Kidney capillary endothelial cell (primary cell): Measurements from ENCODE around the gene PRDX6.
"Not testable (repeated sequence)": the region's sequence is repeated elsewhere in the genome, so short reads cannot be mapped to it uniquely, and the experiment has no call there.

Experiments
- DNase-seq: peaks from one replicate; pipeline ENCODE4 v3.0.0-alpha.2; 2018; ENCODE audit warnings: low spot score

The PRDX6 gene

DNA sequence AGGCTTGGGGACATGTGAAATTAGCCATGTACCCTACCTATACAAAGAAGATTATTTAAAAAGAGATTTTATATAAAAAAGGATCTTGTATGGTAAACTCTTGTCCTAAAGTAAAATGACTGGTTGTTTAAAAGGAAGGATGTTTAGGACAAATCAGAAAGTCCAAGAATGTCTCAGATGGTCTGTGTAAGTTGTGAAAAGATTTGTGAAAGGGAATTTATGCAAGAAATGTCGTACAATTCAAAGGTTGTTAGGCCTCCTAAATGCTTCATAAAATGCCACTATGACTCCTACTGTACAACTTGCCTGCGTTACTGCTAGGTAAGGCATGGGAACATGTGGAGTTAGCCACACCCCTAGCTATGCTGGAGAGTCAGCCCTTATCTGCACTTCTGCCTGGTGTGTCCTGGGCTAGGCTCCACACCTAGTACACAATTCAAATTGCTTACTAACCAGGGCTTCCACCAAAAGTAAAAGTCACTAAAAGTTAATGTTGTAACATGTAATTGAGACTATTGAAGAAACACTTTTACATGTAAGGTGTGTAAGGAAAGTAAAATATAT lies 19.7 kb downstream of the PRDX6 start:
- no peak for DNase-seq

DNA sequence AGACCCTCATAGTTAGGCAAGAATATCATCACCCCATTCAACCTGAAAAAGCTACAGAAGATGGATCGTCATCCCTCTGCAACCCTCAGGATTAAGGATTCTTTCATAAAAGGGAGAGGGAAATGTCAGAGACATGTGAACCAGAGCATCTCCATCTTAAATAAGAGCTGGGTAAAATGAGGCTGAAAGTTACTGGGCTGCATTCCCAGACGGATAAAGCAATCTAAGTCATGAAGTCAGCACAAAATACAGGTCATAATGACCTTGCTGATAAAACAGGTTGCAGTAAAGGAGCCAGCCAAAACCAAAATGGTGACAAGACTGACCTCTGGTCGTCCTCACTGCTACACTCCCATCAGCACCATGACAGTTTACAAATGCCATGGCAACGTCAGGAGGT lies 22.6 kb downstream of the PRDX6 start:
- DNase-seq = no peak

DNA sequence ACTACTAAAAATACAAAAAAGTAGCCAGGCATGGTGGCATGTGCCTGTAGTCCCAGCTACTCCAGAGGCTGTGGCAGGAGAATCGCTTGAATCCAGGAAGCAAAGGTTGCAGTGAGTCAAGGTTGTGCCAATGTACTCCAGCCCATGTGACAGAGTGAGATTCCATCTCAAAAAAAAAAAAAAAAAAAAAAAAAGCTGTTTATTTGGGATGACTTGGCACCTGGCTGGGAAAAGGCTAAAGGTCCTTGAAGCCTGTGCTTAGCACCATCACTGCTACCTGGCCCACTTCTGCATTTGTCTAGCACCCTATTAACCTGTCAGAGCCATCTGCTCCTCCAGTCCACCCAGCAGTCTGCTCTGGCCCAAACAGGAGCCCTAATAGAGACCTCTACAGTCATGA lies 25.0 kb downstream of the PRDX6 start:
- DNase-seq = no peak

DNA sequence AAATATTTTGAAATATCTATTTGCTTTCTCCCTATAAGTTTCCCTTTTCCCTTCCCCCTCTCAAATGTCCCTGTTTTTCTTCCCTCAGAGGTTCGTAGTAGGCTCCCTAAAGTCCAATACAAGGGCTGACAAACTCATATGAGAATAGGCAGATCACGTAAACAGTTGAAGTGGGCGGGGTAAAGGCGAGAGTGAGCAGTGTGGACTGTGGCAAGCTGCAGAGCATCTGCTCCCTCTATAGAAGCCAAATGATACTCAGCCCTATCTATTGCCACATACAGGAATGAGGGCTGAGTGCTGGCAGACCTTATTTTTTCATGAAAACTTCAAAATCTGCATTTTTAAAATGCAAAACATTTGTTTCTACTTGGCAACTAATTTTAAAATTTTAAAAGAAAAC lies 26.3 kb downstream of the PRDX6 start:
- DNase-seq = no peak

DNA sequence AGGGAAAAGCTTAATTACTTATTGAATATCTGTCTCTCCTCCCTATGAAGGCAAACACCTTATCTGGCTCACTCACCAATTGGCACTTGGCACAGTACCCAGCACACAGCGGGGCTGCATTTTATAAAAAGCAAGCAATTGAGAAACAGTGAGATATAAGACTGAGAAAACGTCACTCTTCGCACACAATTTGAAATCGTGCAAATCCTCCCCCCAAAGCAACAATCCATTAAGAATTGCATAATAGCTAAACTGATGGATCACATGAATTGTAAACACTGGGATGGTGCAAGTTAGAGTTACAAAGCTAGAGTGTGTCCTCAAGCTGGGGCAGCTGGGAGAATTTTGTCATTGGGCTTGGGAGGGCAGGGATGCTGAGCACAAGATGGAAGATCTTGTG lies 27.1 kb downstream of the PRDX6 start:
- no peak for DNase-seq

DNA sequence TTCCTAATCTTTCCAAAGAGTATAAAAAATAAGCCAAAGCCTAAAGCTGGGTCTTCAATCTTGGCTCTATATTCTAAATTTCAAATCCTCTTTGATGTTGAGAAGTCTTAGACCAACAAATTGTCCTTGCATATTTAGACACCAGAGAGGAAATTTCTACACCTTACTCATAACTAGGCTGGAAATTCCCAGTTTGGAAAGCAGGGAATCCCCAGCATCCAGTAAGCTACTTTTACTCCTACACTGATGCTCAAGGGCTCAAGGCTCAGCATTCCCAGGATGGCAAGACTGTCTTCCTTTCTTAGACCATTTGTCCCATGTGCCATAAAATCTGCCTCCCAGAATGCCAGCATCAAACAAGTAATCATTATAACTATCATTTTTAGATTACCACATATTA lies 28.3 kb downstream of the PRDX6 start:
- no peak for DNase-seq

DNA sequence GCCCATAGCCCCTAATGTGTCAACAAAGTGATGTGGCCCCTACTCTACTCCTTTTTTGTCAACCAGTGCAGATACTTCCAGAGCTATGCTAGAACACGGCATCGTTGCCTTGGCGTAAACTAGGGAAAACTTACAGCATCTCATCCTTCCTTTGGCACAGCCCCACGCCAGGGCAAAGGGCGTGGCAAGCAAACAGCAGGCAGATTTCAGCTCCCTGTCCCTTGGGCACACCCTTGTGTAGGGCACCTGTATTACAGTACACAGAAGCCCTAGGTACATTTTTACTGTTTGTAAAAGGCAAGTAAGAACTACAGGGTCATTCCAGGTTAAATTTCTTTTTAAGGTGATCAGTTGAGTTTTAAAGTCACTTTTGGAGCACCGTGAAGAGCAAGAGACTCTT lies 29.3 kb downstream of the PRDX6 start:
- DNase-seq = no peak

DNA sequence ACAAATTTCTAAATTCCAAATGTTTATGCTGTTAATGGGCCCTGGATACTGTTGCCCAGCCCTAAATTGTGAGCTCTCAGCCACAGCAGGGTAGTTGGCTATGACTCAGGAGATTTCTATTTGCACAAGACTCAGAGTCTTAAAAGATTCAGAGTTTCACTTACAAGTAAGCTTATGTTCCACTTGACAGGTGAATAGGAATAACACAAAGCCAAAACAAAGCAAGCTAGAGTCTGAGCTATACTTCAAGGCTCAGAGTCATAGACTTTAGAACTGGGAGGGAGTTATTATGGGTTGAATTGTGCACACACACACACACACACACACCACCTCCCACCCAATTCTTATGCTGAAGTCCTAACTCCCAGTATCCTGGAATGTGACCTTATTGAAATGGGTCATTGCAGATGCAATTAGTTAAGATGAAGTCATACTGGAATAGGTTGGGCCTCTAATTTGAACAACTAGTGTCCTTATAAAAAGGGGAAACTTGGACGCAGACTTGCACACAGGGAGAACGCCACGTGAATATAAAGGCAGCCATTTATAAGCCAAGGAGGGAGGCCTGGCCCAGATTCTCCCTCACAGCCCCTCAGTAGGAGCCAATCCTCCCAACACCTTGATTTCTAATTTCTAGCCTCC lies 30.2 kb downstream of the PRDX6 start:
- DNase-seq = no peak

DNA sequence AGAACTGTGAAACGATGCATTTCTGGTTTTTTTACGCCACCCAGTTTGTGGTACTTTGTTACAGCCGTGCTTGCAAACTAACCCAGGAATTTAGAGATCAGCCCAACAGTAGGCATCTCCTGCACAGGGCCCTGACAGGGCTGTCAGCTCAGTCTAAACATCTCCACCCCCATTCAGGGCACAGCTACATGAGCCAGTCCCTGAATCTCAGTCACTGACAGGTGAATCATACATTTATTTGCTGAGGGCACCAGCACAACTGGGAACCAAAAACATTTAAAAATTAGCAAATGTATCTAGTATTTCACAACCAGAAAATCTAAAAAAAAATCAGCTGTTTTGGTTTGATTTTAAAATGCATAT lies 30.7 kb downstream of the PRDX6 start:
- no peak for DNase-seq

DNA sequence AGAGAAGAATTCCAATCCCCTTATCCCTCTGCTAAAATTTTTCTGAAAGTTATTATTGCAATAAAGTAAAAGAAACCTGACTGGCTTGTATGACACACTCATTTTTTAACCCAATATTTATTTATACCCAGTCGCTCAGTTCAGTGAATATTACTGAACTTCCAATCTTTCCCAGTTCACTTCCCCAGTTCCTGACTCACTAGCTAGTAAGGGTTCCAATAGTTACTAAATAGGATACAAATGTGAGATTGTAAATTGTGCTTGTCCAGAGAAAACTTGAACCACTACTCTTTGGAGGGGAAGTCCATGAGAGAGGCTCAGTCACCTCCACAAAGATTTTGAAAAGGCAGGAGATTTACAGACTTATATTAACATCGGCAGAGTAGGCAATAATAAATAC lies 31.4 kb downstream of the PRDX6 start:
- no peak for DNase-seq

DNA sequence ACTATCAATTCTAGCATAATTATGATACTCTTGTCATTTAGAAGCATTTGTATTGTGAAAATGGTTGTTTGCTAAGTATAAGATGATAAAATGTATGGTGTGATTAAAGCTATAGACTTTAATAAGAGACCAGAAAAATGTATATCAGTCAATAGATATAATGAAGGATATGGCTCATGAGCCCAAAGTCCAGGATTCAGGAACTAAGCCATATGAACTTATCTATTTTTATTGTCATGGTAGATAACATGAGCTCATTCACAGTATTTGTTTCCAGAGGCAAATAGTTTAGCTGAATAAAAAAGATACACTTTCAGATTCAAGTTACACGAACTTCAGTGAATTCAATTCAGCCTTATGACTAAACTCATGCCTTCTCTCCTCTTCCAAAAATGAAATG lies 32.7 kb downstream of the PRDX6 start:
- no peak for DNase-seq

DNA sequence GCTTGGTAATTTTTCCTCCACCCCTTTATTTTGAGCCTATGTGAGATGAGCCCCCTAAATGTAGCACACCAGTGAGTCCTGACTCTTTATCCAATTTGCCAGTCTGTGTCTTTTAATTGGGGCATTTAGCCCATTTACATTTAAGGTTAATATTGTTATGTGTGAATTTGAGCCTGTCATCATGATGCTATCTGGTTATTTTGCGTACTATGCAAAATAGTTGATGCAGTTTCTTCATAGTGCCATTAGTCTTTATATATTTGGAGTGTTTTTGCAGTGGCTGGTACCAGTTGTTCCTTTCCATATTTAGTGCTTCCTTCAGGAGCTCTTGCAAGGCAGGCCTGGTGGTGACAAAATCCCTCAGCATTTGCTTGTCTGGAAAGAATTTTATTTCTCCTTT lies 37.4 kb downstream of the PRDX6 start:
- not testable (repeated sequence) for DNase-seq

DNA sequence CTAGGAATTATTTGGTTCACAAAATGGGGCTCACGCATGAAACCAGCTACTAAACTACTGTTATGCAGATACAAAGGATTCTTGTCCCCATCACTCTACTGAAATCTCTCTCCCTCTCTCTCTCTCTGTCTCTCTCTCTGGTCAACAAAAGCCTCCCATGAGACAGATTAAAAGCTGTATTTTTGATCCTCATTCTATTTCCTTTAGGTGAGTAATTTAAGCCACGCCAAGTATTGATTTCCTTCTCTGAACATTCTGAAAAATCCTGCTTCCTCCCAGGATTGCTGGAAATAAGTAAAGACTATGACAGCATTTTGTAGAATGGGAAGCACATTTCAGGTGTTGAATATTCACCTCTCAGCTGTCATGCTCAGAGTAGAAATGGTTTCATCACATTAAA lies 43.7 kb downstream of the PRDX6 start:
- DNase-seq = no peak

DNA sequence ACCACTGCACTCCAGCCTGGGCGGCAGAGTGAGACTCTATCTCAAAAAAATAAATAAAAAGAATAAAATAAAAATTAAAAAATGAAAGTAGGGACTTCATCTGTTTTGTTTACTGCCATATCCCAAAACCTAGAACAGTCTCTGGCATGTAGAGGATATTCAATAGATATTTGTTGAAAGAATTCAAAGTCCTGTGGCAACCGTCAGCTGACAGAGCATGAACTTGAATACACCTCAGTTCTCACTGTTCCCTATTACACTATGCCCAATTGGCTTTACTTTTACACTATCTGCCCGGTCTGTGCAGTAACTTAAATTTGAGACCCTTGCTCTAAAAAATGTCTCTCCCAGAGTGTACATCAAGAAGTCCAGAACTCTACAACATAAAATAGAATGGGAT lies 46.2 kb downstream of the PRDX6 start:
- DNase-seq = no peak

DNA sequence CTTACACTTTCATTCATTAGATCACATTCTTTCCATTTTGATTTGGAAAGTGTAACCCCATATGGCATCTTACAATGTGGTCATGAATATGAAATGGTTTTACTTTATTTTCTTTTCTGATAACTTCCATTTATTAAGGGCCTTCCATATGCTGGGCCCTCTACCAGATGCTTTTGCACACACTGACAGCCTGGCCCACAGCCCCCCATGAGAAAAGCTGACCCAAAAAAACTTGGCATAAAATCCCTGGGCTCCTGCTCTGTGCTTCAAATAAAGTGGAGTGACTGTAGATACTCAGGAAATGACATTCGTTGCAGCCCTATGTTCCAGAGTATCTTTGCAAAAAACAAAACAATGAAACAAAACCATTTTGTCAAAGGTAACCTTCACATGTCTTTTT lies 48.8 kb downstream of the PRDX6 start:
- DNase-seq = no peak

DNA sequence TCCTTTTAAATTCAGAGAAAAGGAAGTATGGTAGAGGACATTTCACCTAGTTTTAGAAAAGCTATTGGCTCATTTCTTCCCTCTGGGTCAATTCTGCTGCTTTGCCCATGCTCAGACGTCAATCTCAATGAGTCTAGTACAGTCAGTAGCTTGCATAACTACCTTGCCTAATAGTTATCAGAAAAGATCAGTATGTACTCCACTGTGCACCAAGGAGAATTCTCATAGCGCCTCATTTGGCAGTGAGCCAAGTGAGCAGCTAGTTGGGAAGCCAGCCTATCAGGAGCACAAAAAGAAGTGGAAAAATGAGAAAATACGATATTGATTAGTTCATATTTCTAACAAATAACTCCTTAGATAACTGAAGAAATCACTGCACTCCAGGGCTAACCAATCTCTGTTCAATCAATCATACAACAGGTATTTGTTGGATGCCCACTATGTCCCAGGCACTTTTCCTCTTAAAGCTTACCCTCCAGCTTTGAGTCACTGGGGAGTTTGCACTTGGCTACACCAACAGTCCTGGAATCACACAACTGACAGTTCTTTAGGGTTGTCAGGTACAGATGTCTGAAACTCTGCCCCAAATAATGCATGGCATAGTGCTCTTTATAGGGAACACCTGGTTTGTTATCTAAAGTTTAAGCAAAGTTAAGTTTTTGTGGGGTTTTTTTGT lies 50.2 kb downstream of the PRDX6 start:
- DNase-seq = no peak

DNA sequence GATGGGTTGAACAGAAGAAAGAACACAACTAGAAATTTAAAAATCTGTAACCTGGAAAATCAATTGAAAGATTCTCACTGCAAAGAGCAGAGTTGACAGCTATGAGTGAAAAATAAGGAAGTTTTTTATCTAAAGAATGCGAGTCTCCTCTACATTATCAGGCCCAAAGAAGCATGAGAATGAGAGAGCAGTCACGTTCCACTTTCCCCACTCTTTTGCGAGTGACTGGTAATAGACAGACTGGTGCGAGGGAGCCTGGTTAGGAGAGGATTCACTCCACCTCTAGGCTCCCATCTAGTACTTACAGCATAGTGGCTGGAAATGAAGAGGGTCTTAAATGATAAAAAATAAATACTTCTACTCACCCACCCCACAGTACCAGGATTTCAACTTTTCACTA lies 52.0 kb downstream of the PRDX6 start:
- DNase-seq = no peak

DNA sequence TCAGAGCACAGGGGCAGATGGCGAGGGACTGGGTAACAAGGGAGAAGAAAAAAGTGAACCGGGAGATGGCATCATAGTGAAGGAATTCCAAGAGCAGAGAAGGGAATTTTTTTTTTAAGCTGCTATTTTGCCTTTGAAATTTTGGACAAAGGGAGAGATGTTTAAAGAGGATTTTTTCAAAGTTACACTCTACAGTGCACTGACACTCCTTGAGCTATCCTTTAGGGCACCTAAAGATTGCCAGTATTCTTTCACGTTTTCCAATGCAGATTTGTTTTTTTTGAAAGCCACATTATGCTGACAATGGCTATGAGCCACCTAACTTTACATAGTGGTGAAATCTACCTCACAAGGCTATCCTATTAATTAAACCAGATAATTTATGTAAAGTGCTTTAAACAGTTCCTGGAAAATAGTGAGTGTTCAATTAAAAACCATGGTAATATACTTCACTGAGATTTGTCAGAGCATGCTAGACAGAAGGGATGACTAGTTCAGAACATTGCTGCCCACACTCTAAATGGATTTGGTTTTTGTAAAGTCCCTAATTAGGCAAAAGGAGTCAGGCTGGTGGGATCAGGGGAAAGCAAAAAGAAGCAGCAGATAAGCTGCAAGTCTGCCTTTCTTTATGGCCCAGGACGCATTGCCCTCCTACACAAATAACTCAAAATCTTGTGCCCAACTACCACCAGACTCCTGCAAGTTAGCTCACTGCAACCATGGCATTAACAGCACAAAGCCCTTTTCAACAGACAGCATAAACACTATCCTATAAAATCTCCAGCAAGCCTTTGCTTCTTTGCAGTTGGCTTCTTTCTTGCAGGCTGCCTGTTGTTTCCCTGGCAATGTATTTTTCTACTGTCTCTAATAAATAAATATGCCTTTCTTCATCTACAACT lies 53.9 kb downstream of the PRDX6 start:
- no peak for DNase-seq

DNA sequence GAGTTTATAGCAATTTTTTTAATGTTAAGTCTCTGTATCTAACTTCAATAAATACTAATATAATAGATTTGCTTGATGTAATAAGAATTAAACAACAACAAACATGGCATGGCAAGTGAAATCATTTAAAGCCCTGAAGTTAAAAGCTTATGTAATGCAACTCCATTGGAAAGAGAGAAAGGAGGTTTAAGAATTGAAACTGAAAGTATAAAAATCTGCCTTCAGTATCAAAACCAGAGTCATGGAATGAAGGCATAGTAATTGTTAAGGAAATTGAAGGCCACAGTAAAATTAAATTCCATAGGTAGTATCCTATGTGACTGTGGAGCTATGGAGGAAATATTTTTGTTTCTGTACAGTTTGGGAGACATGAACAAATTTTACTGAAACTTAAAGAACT lies 55.1 kb downstream of the PRDX6 start:
- no peak for DNase-seq

DNA sequence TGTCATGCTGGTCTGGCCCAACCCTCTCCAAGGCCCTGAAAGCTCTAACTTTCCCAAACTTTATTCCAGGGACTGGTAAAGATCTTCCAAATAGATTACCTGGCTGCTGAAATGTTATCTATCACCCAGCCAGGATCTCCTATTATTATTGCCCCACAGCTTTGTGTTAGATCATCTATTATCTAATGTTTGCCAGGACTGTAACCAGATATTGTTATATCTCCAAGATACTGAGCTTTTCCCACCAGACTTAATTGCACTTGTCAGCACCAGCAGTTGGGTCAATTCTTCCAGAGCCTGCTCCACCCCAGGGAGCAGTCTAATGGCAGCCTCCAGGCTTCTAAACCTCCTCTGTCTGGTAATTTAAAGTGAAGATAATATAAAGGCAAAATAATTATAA lies 59.1 kb downstream of the PRDX6 start:
- no peak for DNase-seq
